Activated T-helper 1 cell treated with Interleukin-2 at 50 U/mL for 16 hours (primary cell): ENCODE measurements around the gene SLC6A8.
"Not testable (repeated sequence)": the region's sequence is repeated elsewhere in the genome, so short reads cannot be mapped to it uniquely, and the experiment has no call there.

Experiments used
- DNase-seq: peaks from one replicate; pipeline ENCODE4 v3.0.0-alpha.2; 2020; ENCODE audit warnings: low read depth

The SLC6A8 gene

GRCh38 chrX:153693216-153694086 lies 5.7 kb downstream of the SLC6A8 start:
- DNase-seq: no peak

GRCh38 chrX:153694256-153694655 lies 6.5 kb downstream of the SLC6A8 start:
- not testable (repeated sequence) for DNase-seq

- no peak for DNase-seq
Observed at GRCh38 chrX:153694687-153695270, 7.1 kb downstream of the SLC6A8 start.

GRCh38 chrX:153696100-153696499 lies 8.4 kb downstream of the SLC6A8 start:
- DNase-seq: no peak

GRCh38 chrX:153696538-153696937 lies 8.8 kb downstream of the SLC6A8 start:
- DNase-seq: not testable (repeated sequence)

- not testable (repeated sequence) for DNase-seq
Observed at GRCh38 chrX:153696986-153697722, 9.4 kb downstream of the SLC6A8 start.

GRCh38 chrX:153697924-153698865 lies 10.5 kb downstream of the SLC6A8 start:
- DNase-seq: no peak

GRCh38 chrX:153699210-153699783 lies 11.6 kb downstream of the SLC6A8 start:
- DNase-seq: not testable (repeated sequence)

- not testable (repeated sequence) for DNase-seq
Observed at GRCh38 chrX:153699784-153700371, 12.2 kb downstream of the SLC6A8 start.

- DNase-seq: no peak
Observed at GRCh38 chrX:153700376-153700945, 12.7 kb downstream of the SLC6A8 start.

GRCh38 chrX:153700967-153701366 lies 13.2 kb downstream of the SLC6A8 start:
- DNase-seq: no peak

- DNase-seq: no peak
Observed at GRCh38 chrX:153701706-153702105, 14.0 kb downstream of the SLC6A8 start.

- DNase-seq: no peak
Observed at GRCh38 chrX:153702336-153703035, 14.8 kb downstream of the SLC6A8 start.

- DNase-seq: no peak
Observed at GRCh38 chrX:153703036-153703370, 15.3 kb downstream of the SLC6A8 start.

GRCh38 chrX:153704021-153704526 lies 16.3 kb downstream of the SLC6A8 start:
- no peak for DNase-seq

GRCh38 chrX:153704631-153705402 lies 17.1 kb downstream of the SLC6A8 start:
- DNase-seq: not testable (repeated sequence)

GRCh38 chrX:153705403-153706060 lies 17.8 kb downstream of the SLC6A8 start:
- DNase-seq: not testable (repeated sequence)

GRCh38 chrX:153706799-153707198 lies 19.1 kb downstream of the SLC6A8 start:
- no peak for DNase-seq
